GM06990 (cell line): ENCODE measurements around the gene LSP1.

Experiments used
- DNase-seq: peaks from one replicate; pipeline ENCODE4 v3.0.0-alpha.2; 2011; ENCODE audit not compliant: insufficient read length; ENCODE audit errors: extremely low read depth
- H3K27me3 ChIP-seq: replicated peaks from 2 replicates; pipeline ENCODE4 v1.6.0; 2011; ENCODE audit warnings: low read length; ENCODE audit not compliant: control insufficient read depth, insufficient read depth
- H3K36me3 ChIP-seq: 2 replicates; pipeline ENCODE4 v1.5.1; 2011; ENCODE audit warnings: low read length; ENCODE audit not compliant: control insufficient read depth, insufficient read depth
- H3K4me3 ChIP-seq: replicated peaks from 2 replicates; pipeline ENCODE4 v1.5.1; 2011; ENCODE audit warnings: low read depth, mild to moderate bottlenecking, control low read depth, low read length
- CTCF ChIP-seq: IDR thresholded peaks from 2 replicates; pipeline ENCODE4 v1.5.1; 2011; ENCODE audit warnings: low read length, control low read depth, mild to moderate bottlenecking, inconsistent platforms; ENCODE audit not compliant: insufficient read depth, poor library complexity, severe bottlenecking

The LSP1 gene

GRCh38 chr11:1923201-1923956 is 70.5 kb downstream of the LSP1 start:
- Histone ChIP-seq H3K27me3 (no peaks in the 10 kb centered on the region; the same call in 1 of the 2 replicates), H3K36me3 (no peaks in the 10 kb centered on the region), H3K4me3 (no peak overlapping the region)
- no peak for TF ChIP-seq CTCF
- DNase-seq: no peak

- TF ChIP-seq CTCF: no peak
- Histone ChIP-seq H3K27me3 (no peaks in the 10 kb centered on the region; the same call in 1 of the 2 replicates), H3K36me3 (no peaks in the 10 kb centered on the region), H3K4me3 (no peak overlapping the region)
- DNase-seq: no peak
These were observed 71.3 kb downstream of the LSP1 start for GRCh38 chr11:1924181-1924580.

- TF ChIP-seq CTCF: no peak
- Histone ChIP-seq H3K36me3 (no peaks in the 10 kb centered on the region), H3K4me3 (no peak overlapping the region), H3K27me3 (no peaks in the 10 kb centered on the region; the same call in 1 of the 2 replicates)
- no peak for DNase-seq
These were observed 71.9 kb downstream of the LSP1 start for GRCh38 chr11:1924646-1925372.

GRCh38 chr11:1925373-1926155 is 72.7 kb downstream of the LSP1 start:
- no peak for DNase-seq
- H3K36me3 ChIP-seq: no peaks in the 10 kb centered on the region

More at GRCh38 chr11:1925373-1926155, 72.7 kb downstream of the LSP1 start:
- no peak for TF ChIP-seq CTCF
- H3K27me3 ChIP-seq: no peaks in the 10 kb centered on the region; the same call in 1 of the 2 replicates
- no peak overlapping the region for H3K4me3 ChIP-seq
